H1 (cell line): ENCODE results near the gene CD248. TPM values are rescaled to one million over a fixed set of nuclear protein-coding genes. Genes with fewer than 3 reads are reported as not detected.

Experiments used
- CBX5 ChIP-seq: fragments of 300-800, 300-1000 bp; sonication (generic); IDR thresholded peaks from 2 replicates; pipeline ENCODE4 v1.7.1; 2016; ENCODE audit warnings: antibody characterized with exemption, low read length, low read depth
- CHD7 ChIP-seq: fragments of 300-600 bp; sonication (generic); IDR thresholded peaks from 2 replicates; pipeline ENCODE4 v1.7.1; 2012; ENCODE audit warnings: low read length, moderate library complexity, mild to moderate bottlenecking, inconsistent platforms; ENCODE audit not compliant: insufficient replicate concordance
- CTBP2 ChIP-seq: IDR thresholded peaks from 2 replicates; pipeline ENCODE4 v1.7.0; 2011; ENCODE audit warnings: borderline replicate concordance, mild to moderate bottlenecking, moderate library complexity, mixed read lengths, low read length; ENCODE audit not compliant: insufficient read depth, insufficient read length
- HDAC6 ChIP-seq: IDR thresholded peaks from one replicate; pipeline ENCODE4 v1.7.1; 2012; ENCODE audit warnings: low read depth, mild to moderate bottlenecking, inconsistent platforms, low read length, moderate library complexity
- KDM5A ChIP-seq: fragments of 200-600 bp; IDR thresholded peaks from 2 replicates; pipeline ENCODE4 v1.7.1; 2012; ENCODE audit warnings: mild to moderate bottlenecking, low read length, inconsistent platforms, mixed read lengths
- POU5F1 ChIP-seq: IDR thresholded peaks from 2 replicates; pipeline ENCODE4 v1.6.1; 2011; ENCODE audit warnings: low read depth, mild to moderate bottlenecking, low read length, moderate library complexity
- SP2 ChIP-seq: IDR thresholded peaks from 2 replicates; pipeline ENCODE4 v1.6.1; 2012; ENCODE audit warnings: mild to moderate bottlenecking, low read length, inconsistent platforms
- SRF ChIP-seq: IDR thresholded peaks from 2 replicates; pipeline ENCODE4 v1.6.1; 2011; ENCODE audit warnings: mild to moderate bottlenecking, low read depth, low read length, moderate library complexity
- TAF1 ChIP-seq: IDR thresholded peaks from 2 replicates; pipeline ENCODE4 v1.6.1; 2011; ENCODE audit warnings: mild to moderate bottlenecking, low read depth, low read length
- TEAD4 ChIP-seq: IDR thresholded peaks from 2 replicates; pipeline ENCODE4 v1.6.1; 2012; ENCODE audit warnings: low read depth, low read length, inconsistent platforms, mixed read lengths
- polyA plus RNA-seq, 7 experiments: library from polyadenylated mRNA; depleted of rRNA in 3 of 7; stranded (reverse) in 5 of 7; unstranded in 2 of 7; fragments of >200 nt in 5 of 7; fragments of 200-250 nt in 2 of 7; gene quantifications; 1 replicate in 5 of 7; 2 replicates in 1 of 7; 4 replicates in 1 of 7; pipeline versions ENCODE4 v1.2.1 to v1.2.3, GENCODE V29; 2011 to 2013; ENCODE audit warnings: missing spikeins in 2 of 7, mixed read lengths in 2 of 7
- total RNA-seq: library from RNA; stranded (reverse); fragmentation: NEBNext Ultra II Directional; extraction: Animal tissue kit (Norgen Biotek cat#: 25700); gene quantifications from 2 replicates; pipeline ENCODE4 v1.2.1, GENCODE V29; 2021

The CD248 gene
- total and polyA plus RNA-seq, 2 of the 8 experiments (the other 6 are each of a cell fraction or from before 2014, with no cell fraction given): 2.7 to 3.9 TPM

GRCh38 chr11:66278363-66279091 lies 38.3 kb downstream of the CD248 start (continued):
- TF ChIP-seq CHD7: no peak
- TF ChIP-seq POU5F1: no peak
- TF ChIP-seq TAF1: 0 out of 2 replicates have a peak, but pooled peaks have one; percentile 17
- no peak for TF ChIP-seq SRF
- no peak for TF ChIP-seq TEAD4
- TF ChIP-seq CTBP2: no peak
- no peak for TF ChIP-seq SP2
- no peak for TF ChIP-seq HDAC6
- TF ChIP-seq KDM5A: no peak
- no peak for TF ChIP-seq CBX5
